ENCODE data around the gene C9orf50. TPM values are rescaled to one million over a fixed set of nuclear protein-coding genes. Genes with fewer than 3 reads are reported as not detected.

Gene C9orf50
- total and polyA plus RNA-seq, 2 experiments from 2014 or later = not detected

GRCh38 chr9:129613520-129614175 lies 7.3 kb downstream of the C9orf50 start (continued):
- no peak for TF ChIP-seq ETS1 (IDR thresholded peaks at IDR 0.05)
- TF ChIP-seq REST (IDR thresholded peaks at IDR 0.05; ENCODE audit: unreplicated experiment) = no peak
- TF ChIP-seq POLR2AphosphoS5 (IDR thresholded peaks at IDR 0.05; ENCODE audit: low read depth) = no peak
- TF ChIP-seq NANOG (IDR thresholded peaks at IDR 0.05; ENCODE audit: borderline replicate concordance) = no peak
- no peak for TF ChIP-seq CREB1 (CRISPR knock-in tag; IDR thresholded peaks at IDR 0.05; ENCODE audit: low read depth)
- TF ChIP-seq CTCF (conservative IDR thresholded peaks at IDR 0.05; ENCODE audit: low read depth in 2 of 2) = no peak
- TF ChIP-seq ZNF114 (CRISPR knock-in tag; IDR thresholded peaks at IDR 0.05) = no peak
- TF ChIP-seq JUNB (IDR thresholded peaks at IDR 0.05; ENCODE audit: unreplicated experiment) = no peak

- no peak overlapping the region for H3K4me2 ChIP-seq
- H3K4me3 ChIP-seq = no peak overlapping the region
- no peaks in the 10 kb centered on the region for H3K36me3 ChIP-seq (ENCODE audit: insufficient read depth)
- no peak overlapping the region for H3K4me3 Mint-ChIP-seq
- H3K9me3 Mint-ChIP-seq = no peaks in the 10 kb centered on the region
- no peak overlapping the region for H2AFZ ChIP-seq
- peaks cover 31% of the 10 kb centered on the region for H3K27me3 Mint-ChIP-seq (ENCODE audit: insufficient read depth, low read depth, poor library complexity)
- H3K27ac ChIP-seq (ENCODE audit: low read depth) = no peak overlapping the region
- H4K20me1 ChIP-seq (replicated peaks; ENCODE audit: insufficient read depth) = no peaks in the 10 kb centered on the region
- H3K4me1 Mint-ChIP-seq = peaks cover 14% of the 10 kb centered on the region
- H3K27ac Mint-ChIP-seq = no peak overlapping the region
- no peaks in the 10 kb centered on the region for H3K9me2 ChIP-seq (ENCODE audit: insufficient read depth)
- H3K4me1 ChIP-seq (ENCODE audit: insufficient read depth) = peaks cover 2% of the 10 kb centered on the region; the same call in 1 of the 2 replicates
- DNase-seq (ENCODE audit: low spot score) (no peak), ATAC-seq (no peak)
- peaks cover 12% of the 10 kb centered on the region for H3K27me3 ChIP-seq (ENCODE audit: insufficient read depth)
- H3F3A ChIP-seq (replicated peaks; ENCODE audit: low read depth) = no peaks in the 10 kb centered on the region; the same call in 1 of the 2 replicates
- no peaks in the 10 kb centered on the region for H3K36me3 Mint-ChIP-seq (ENCODE audit: low read depth)
- no peaks in the 10 kb centered on the region for H3K79me2 ChIP-seq (replicated peaks; ENCODE audit: insufficient read depth)
- TF ChIP-seq CTCF (conservative IDR thresholded peaks at IDR 0.05; ENCODE audit: low read depth in 2 of 2) (no peak), JUNB (IDR thresholded peaks at IDR 0.05; ENCODE audit: unreplicated experiment) (no peak), NANOG (IDR thresholded peaks at IDR 0.05; ENCODE audit: borderline replicate concordance) (no peak), STAT1 (IDR thresholded peaks at IDR 0.05; ENCODE audit: unreplicated experiment) (no peak), POLR2AphosphoS5 (IDR thresholded peaks at IDR 0.05; ENCODE audit: low read depth) (no peak), ZNF331 (CRISPR knock-in tag; IDR thresholded peaks at IDR 0.05; ENCODE audit: low read depth) (no peak), EZH2 (IDR thresholded peaks at IDR 0.05; ENCODE audit: low read depth, unreplicated experiment) (no peak), REST (IDR thresholded peaks at IDR 0.05; ENCODE audit: unreplicated experiment) (no peak), CREB1 (CRISPR knock-in tag; IDR thresholded peaks at IDR 0.05; ENCODE audit: low read depth) (no peak), ETS1 (IDR thresholded peaks at IDR 0.05) (no peak)
Measured at GRCh38 chr9:129612815-129613519, 7.9 kb downstream of the C9orf50 start.

All from GM23338 (cell line).